ENCODE results near the gene GRIK4. TPM values are rescaled to one million over a fixed set of nuclear protein-coding genes. Genes with fewer than 3 reads are reported as not detected.

The GRIK4 gene
- total and polyA plus RNA-seq, 4 donors: 0.05 to 0.25 (median 0.06) TPM; not detected in 1

GRCh38 chr11:120610111-120610510, 98.6 kb downstream of the GRIK4 start:
- Histone ChIP-seq H3K4me3 (ENCODE audit: low read depth in 1 of 3, low read length in 3 of 3) (no peak overlapping the region), H3K4me1 (ENCODE audit: control insufficient read depth in 4 of 4, insufficient read depth in 4 of 4, low read length in 3 of 4) (peaks cover 1 to 6% (median 4%) of the 10 kb centered on the region in 4 donors), H3K36me3 (ENCODE audit: control insufficient read depth in 4 of 4, insufficient read depth in 3 of 4, low read depth in 1 of 4, low read length in 3 of 4) (no peaks in the 10 kb centered on the region), H3K27ac (ENCODE audit: low read depth in 1 of 2, low read length in 2 of 2) (no peak overlapping the region), H3K9me3 (ENCODE audit: control insufficient read depth in 4 of 4, low read length in 3 of 4) (no peaks in the 10 kb centered on the region), H3K27me3 (ENCODE audit: control insufficient read depth in 4 of 4, insufficient read depth in 4 of 4, low read length in 3 of 4) (peaks cover 0 to 12% (median 5%) of the 10 kb centered on the region in 4 donors), H3K9ac (ENCODE audit: low read depth in 1 of 2, low read length in 2 of 2) (no peak overlapping the region)
- DNase-seq (ENCODE audit: low spot score): no peak
- TF ChIP-seq FOXA2 (IDR thresholded peaks at IDR 0.05) (no peak), YY1 (IDR thresholded peaks at IDR 0.05) (no peak), JUND (IDR thresholded peaks at IDR 0.05) (no peak), HNF4A (conservative IDR thresholded peaks at IDR 0.05) (no peak), REST (IDR thresholded peaks at IDR 0.05) (no peak), GABPA (IDR thresholded peaks at IDR 0.05 in 1 of 2, conservative IDR thresholded peaks at IDR 0.05 in 1 of 2) (no peak), ATF3 (IDR thresholded peaks at IDR 0.05) (no peak), MAX (IDR thresholded peaks at IDR 0.05) (no peak), FOXA1 (IDR thresholded peaks at IDR 0.05) (no peak), TAF1 (conservative IDR thresholded peaks at IDR 0.05) (no peak), SP1 (IDR thresholded peaks at IDR 0.05) (no peak), NR2F2 (IDR thresholded peaks at IDR 0.05) (no peak), HNF4G (IDR thresholded peaks at IDR 0.05) (no peak), RXRA (IDR thresholded peaks at IDR 0.05) (no peak), EGR1 (IDR thresholded peaks at IDR 0.05; ENCODE audit: low read depth in 2 of 2) (no peak), RAD21 (IDR thresholded peaks at IDR 0.05) (no peak)
- TF ChIP-seq, protein P1, sequence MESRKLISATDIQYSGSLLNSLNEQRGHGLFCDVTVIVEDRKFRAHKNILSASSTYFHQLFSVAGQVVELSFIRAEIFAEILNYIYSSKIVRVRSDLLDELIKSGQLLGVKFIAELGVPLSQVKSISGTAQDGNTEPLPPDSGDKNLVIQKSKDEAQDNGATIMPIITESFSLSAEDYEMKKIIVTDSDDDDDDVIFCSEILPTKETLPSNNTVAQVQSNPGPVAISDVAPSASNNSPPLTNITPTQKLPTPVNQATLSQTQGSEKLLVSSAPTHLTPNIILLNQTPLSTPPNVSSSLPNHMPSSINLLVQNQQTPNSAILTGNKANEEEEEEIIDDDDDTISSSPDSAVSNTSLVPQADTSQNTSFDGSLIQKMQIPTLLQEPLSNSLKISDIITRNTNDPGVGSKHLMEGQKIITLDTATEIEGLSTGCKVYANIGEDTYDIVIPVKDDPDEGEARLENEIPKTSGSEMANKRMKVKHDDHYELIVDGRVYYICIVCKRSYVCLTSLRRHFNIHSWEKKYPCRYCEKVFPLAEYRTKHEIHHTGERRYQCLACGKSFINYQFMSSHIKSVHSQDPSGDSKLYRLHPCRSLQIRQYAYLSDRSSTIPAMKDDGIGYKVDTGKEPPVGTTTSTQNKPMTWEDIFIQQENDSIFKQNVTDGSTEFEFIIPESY (IDR thresholded peaks at IDR 0.05): no peak
- TF ChIP-seq, protein P2, sequence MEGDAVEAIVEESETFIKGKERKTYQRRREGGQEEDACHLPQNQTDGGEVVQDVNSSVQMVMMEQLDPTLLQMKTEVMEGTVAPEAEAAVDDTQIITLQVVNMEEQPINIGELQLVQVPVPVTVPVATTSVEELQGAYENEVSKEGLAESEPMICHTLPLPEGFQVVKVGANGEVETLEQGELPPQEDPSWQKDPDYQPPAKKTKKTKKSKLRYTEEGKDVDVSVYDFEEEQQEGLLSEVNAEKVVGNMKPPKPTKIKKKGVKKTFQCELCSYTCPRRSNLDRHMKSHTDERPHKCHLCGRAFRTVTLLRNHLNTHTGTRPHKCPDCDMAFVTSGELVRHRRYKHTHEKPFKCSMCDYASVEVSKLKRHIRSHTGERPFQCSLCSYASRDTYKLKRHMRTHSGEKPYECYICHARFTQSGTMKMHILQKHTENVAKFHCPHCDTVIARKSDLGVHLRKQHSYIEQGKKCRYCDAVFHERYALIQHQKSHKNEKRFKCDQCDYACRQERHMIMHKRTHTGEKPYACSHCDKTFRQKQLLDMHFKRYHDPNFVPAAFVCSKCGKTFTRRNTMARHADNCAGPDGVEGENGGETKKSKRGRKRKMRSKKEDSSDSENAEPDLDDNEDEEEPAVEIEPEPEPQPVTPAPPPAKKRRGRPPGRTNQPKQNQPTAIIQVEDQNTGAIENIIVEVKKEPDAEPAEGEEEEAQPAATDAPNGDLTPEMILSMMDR (IDR thresholded peaks at IDR 0.05; ENCODE audit: low read depth, low read length, missing input control): no peak
- 91% methylated on average over 8 of the region's 8 CpGs for WGBS

Measured in liver (tissue), 9 donors.